ENCODE measurements around the gene WDR7. TPM values are rescaled to one million over a fixed set of nuclear protein-coding genes. Genes with fewer than 3 reads are reported as not detected.

The WDR7 gene
- total RNA-seq, 4 donors from 2014 or later = 23.1 to 48.6 (median 30.3) TPM

DNA sequence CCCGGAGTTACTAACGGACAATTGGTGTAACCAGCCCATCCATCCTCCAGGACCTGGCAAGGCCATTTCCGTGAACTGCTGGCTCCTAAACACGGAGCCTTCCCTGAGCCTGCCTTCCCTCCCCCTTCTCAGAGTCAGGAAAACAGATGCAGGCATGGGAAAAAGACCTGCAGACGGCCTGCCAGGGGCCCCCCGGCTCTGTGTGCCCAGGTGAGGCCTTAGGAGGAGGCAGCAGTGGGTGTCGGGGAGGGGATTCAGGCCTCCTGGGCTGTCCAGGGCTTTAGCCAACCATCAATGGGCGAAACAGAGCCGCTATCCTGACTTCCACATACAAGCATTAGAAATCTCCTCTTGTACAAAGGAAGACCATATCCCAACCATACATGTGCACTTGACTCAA, 427.5 kb downstream of the WDR7 start:
- TF ChIP-seq EP300 (IDR thresholded peaks at IDR 0.05) (no peak), POLR2AphosphoS5 (IDR thresholded peaks at IDR 0.05) (no peak), POLR2A (IDR thresholded peaks at IDR 0.05; ENCODE audit: low read depth) (no peak)
- TF ChIP-seq, protein P1, sequence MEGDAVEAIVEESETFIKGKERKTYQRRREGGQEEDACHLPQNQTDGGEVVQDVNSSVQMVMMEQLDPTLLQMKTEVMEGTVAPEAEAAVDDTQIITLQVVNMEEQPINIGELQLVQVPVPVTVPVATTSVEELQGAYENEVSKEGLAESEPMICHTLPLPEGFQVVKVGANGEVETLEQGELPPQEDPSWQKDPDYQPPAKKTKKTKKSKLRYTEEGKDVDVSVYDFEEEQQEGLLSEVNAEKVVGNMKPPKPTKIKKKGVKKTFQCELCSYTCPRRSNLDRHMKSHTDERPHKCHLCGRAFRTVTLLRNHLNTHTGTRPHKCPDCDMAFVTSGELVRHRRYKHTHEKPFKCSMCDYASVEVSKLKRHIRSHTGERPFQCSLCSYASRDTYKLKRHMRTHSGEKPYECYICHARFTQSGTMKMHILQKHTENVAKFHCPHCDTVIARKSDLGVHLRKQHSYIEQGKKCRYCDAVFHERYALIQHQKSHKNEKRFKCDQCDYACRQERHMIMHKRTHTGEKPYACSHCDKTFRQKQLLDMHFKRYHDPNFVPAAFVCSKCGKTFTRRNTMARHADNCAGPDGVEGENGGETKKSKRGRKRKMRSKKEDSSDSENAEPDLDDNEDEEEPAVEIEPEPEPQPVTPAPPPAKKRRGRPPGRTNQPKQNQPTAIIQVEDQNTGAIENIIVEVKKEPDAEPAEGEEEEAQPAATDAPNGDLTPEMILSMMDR (IDR thresholded peaks at IDR 0.05) = no peak
- WGBS = 89% methylated on average over 3 of the region's 9 CpGs
- H3K4me1 ChIP-seq = no peaks in the 10 kb centered on the region
- intact Hi-C loops (cut with DNase I) = no loop called here
- no peak overlapping the region for H3K27ac ChIP-seq (replicated peaks in 1 of 4)
- peaks cover 0 to 49% (median 0%) of the 10 kb centered on the region in 4 donors for H3K27me3 ChIP-seq
- H3K4me3 ChIP-seq = no peak overlapping the region
- H3K9me3 ChIP-seq = peaks cover 0 to 8% (median 0%) of the 10 kb centered on the region in 4 donors
- no peak for DNase-seq (ENCODE audit: extremely low spot score)
- no peaks in the 10 kb centered on the region for H3K36me3 ChIP-seq

DNA sequence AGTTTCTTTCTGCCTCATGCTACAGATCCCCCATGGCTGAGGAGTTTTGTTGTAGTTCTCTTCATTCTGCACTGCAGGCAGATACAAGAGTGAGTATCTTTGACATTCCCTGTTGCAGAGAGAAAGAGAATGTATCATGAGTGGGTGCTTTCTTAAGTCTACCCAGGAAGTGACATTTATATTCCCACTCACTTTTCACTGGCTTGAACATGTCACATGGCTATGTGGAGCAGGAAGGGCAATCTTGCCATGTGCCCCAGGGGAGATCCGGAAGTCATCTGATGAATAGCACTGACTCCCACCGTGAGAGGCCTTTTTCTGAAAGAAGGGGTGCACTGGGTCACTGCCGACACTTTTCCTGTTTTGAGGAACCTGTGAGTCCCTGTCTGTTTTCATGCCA, 429.3 kb downstream of the WDR7 start:
- Histone ChIP-seq H3K36me3 (no peaks in the 10 kb centered on the region), H3K27ac (replicated peaks in 1 of 4) (no peak overlapping the region), H3K4me3 (no peak overlapping the region), H3K27me3 (peaks cover 0 to 50% (median 0%) of the 10 kb centered on the region in 4 donors), H3K4me1 (no peaks in the 10 kb centered on the region), H3K9me3 (peaks cover 0 to 9% (median 0%) of the 10 kb centered on the region in 4 donors)
- TF ChIP-seq POLR2AphosphoS5 (IDR thresholded peaks at IDR 0.05) = no peak
- TF ChIP-seq EP300 (IDR thresholded peaks at IDR 0.05) = no peak
- TF ChIP-seq, protein P1 (IDR thresholded peaks at IDR 0.05) = no peak
- TF ChIP-seq POLR2A (IDR thresholded peaks at IDR 0.05; ENCODE audit: low read depth) = no peak
- no peak for DNase-seq (ENCODE audit: extremely low spot score)
- 75% methylated on average over 3 of the region's 3 CpGs for WGBS
- intact Hi-C loops (cut with DNase I) = no loop called here

DNA sequence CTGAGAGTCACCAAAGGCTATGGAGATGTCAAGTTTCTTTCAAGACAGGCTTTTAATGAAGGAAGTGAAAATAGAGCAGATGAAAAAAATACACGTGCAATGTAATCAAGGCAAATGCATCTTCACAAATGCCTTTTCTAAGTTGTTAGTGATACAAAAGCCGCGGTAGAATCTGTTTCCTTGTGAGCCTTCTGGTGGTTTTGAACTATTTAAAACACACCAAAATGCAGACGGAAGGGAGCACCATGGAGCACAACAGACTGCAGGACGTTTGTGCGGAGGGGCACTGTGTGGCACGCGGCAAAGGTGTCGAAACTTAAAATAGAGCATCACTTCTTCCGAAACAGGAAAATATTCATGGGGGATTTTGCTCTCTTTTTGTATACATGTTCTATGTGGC, 430.7 kb downstream of the WDR7 start:
- H3K4me1 ChIP-seq = no peaks in the 10 kb centered on the region
- no peak for DNase-seq (ENCODE audit: extremely low spot score)
- no peak for TF ChIP-seq EP300 (IDR thresholded peaks at IDR 0.05)
- no peak for TF ChIP-seq POLR2A (IDR thresholded peaks at IDR 0.05; ENCODE audit: low read depth)
- TF ChIP-seq POLR2AphosphoS5 (IDR thresholded peaks at IDR 0.05) = no peak
- TF ChIP-seq, protein P1 (IDR thresholded peaks at IDR 0.05) = no peak
- intact Hi-C loops (cut with DNase I) = no loop called here
- peaks cover 0 to 38% (median 0%) of the 10 kb centered on the region in 4 donors for H3K27me3 ChIP-seq
- no peaks in the 10 kb centered on the region for H3K36me3 ChIP-seq
- H3K4me3 ChIP-seq = no peak overlapping the region
- peaks cover 0 to 9% (median 0%) of the 10 kb centered on the region in 4 donors for H3K9me3 ChIP-seq
- no peak overlapping the region for H3K27ac ChIP-seq (replicated peaks in 1 of 4)
- WGBS = 84% methylated on average over 10 of the region's 10 CpGs

DNA sequence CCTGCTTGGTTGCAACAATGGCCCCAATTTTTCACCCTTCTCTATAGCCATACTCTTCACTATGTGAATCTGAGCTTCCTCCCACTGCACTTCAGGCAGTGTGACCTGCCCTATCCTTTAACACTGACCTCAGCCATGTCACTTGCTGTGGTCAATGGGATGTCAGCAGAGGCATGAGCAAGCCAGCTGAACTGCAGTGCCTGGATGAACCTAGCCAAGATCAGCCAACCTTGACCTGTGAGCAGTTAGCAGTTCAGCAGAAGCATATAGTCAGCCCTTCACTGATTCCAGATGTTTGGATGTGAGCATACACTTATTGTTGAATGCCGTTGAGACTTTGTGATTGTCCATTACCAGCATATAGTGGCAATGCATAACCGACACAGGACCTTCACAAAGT, 432.3 kb downstream of the WDR7 start:
- Histone ChIP-seq H3K4me1 (no peaks in the 10 kb centered on the region), H3K9me3 (peaks cover 0 to 9% (median 0%) of the 10 kb centered on the region in 4 donors), H3K27me3 (peaks cover 0 to 29% (median 0%) of the 10 kb centered on the region in 4 donors), H3K27ac (replicated peaks in 1 of 4) (no peak overlapping the region), H3K4me3 (no peak overlapping the region), H3K36me3 (no peaks in the 10 kb centered on the region)
- no peak for DNase-seq (ENCODE audit: extremely low spot score)
- WGBS = 95% methylated on average over 2 of the region's 2 CpGs
- TF ChIP-seq POLR2A (IDR thresholded peaks at IDR 0.05; ENCODE audit: low read depth) = no peak
- TF ChIP-seq POLR2AphosphoS5 (IDR thresholded peaks at IDR 0.05) = no peak
- TF ChIP-seq, protein P1 (IDR thresholded peaks at IDR 0.05) = no peak
- no peak for TF ChIP-seq EP300 (IDR thresholded peaks at IDR 0.05)
- intact Hi-C loops (cut with DNase I) = no loop called here
